IMR-90 (cell line): Measurements from ENCODE around the gene PAN3. TPM values are rescaled to one million over a fixed set of nuclear protein-coding genes. Genes with fewer than 3 reads are reported as not detected.

ENCODE experiments used
- ATAC-seq: fragments of 200-7000 bp; cut with Tn5 transposase; 2 replicates; pipeline ENCODE4 v1.9.1; 2020; ENCODE audit warnings: low read depth, mild to moderate bottlenecking, moderate library complexity
- BruUV-seq: library from RNA; stranded (reverse); fragments of 400-500 nt; replicated peaks from 2 replicates; lab custom pipeline; 2021; lab: Mats Ljungman, UMichigan
- CTCF ChIA-PET: fragments of 300-600 bp; formaldehyde crosslinking; extraction: SDS; loops from one replicate; lab custom pipeline; 2021; ENCODE audit warnings: antibody characterized with exemption; lab: Yijun Ruan, JAX
- POLR2A ChIA-PET: fragments of 300-600 bp; sonication (Branson Sonifier 250); formaldehyde crosslinking; loops from one replicate; lab custom pipeline; 2022; ENCODE audit warnings: antibody characterized with exemption; ENCODE audit not compliant: unreplicated experiment; lab: Charles Lee
- DNase-seq: peaks from one replicate; pipeline ENCODE4 v3.0.0; 2013
- H2AFZ ChIP-seq: replicated peaks from 2 replicates; pipeline ENCODE3; 2013; ENCODE audit warnings: low read length, mild to moderate bottlenecking; ENCODE audit not compliant: poor library complexity
- H2AK5ac ChIP-seq: 2 replicates; pipeline ENCODE4 v1.6.1; 2013; ENCODE audit warnings: low read depth, low read length, inconsistent platforms
- H2AK9ac ChIP-seq: replicated peaks from 2 replicates; pipeline ENCODE3; 2013; ENCODE audit warnings: mild to moderate bottlenecking, low read depth, low read length, moderate library complexity; ENCODE audit not compliant: poor library complexity
- H2BK120ac ChIP-seq: 2 replicates; pipeline ENCODE4 v1.6.1; 2013; ENCODE audit warnings: low read depth, low read length, inconsistent platforms
- H2BK15ac ChIP-seq: 3 replicates; pipeline ENCODE4 v1.6.1; 2013; ENCODE audit warnings: low read depth, low read length, inconsistent platforms
- H2BK20ac ChIP-seq: 2 replicates; pipeline ENCODE4 v1.6.1; 2013; ENCODE audit warnings: low read depth, mild to moderate bottlenecking, inconsistent platforms, low read length, moderate library complexity
- H2BK5ac ChIP-seq: 2 replicates; pipeline ENCODE4 v1.6.1; 2013; ENCODE audit warnings: mild to moderate bottlenecking, low read depth, low read length, inconsistent platforms; ENCODE audit not compliant: poor library complexity, severe bottlenecking
- H3K14ac ChIP-seq: replicated peaks from 2 replicates; pipeline ENCODE4 v1.6.1; 2013; ENCODE audit warnings: low read depth, low read length, inconsistent platforms
- H3K18ac ChIP-seq: 2 replicates; pipeline ENCODE4 v1.6.1; 2013; ENCODE audit warnings: low read depth, low read length, control low read depth
- H3K23ac ChIP-seq: 2 replicates; pipeline ENCODE4 v1.6.1; 2013; ENCODE audit warnings: low read depth, low read length, inconsistent platforms
- H3K27ac ChIP-seq: 2 replicates; pipeline ENCODE4 v1.5.1; 2013; ENCODE audit warnings: mild to moderate bottlenecking, control low read depth, low read length; ENCODE audit not compliant: insufficient read depth
- H3K27me3 ChIP-seq: 2 replicates; pipeline ENCODE4 v1.6.1; 2013; ENCODE audit warnings: low read length; ENCODE audit not compliant: control insufficient read depth, insufficient read depth
- H3K36me3 ChIP-seq: 2 replicates; pipeline ENCODE4 v1.6.1; 2013; ENCODE audit warnings: low read length, mixed read lengths; ENCODE audit not compliant: control insufficient read depth, insufficient read depth
- H3K4ac ChIP-seq: 2 replicates; pipeline ENCODE4 v1.6.1; 2013; ENCODE audit warnings: low read depth, low read length, inconsistent platforms
- H3K4me1 ChIP-seq: 2 replicates; pipeline ENCODE4 v1.6.1; 2013; ENCODE audit warnings: low read length, mixed read lengths; ENCODE audit not compliant: control insufficient read depth, insufficient read depth
- H3K4me2 ChIP-seq: 2 replicates; pipeline ENCODE4 v1.6.1; 2013; ENCODE audit warnings: low read depth, mild to moderate bottlenecking, control low read depth, low read length, moderate library complexity
- H3K4me3 ChIP-seq: 2 replicates; pipeline ENCODE4 v1.5.1; 2013; ENCODE audit warnings: low read depth, mild to moderate bottlenecking, control low read depth, low read length, moderate library complexity; ENCODE audit not compliant: insufficient read depth
- H3K56ac ChIP-seq: 2 replicates; pipeline ENCODE4 v1.6.1; 2013; ENCODE audit warnings: low read length, inconsistent platforms; ENCODE audit not compliant: insufficient read depth; ENCODE audit errors: extremely low read depth
- H3K79me1 ChIP-seq, 2 experiments: 2 replicates each; pipeline ENCODE4 v1.6.1; 2013; ENCODE audit warnings: low read length in 2 of 2, inconsistent platforms in 1 of 2, low read depth in 1 of 2
- H3K9ac ChIP-seq: 2 replicates; pipeline ENCODE4 v1.6.1; 2013; ENCODE audit warnings: low read depth, low read length, control low read depth
- H3K9me1 ChIP-seq: 2 replicates; pipeline ENCODE4 v1.6.1; 2013; ENCODE audit warnings: low read length, inconsistent platforms; ENCODE audit not compliant: insufficient read depth
- H3K9me3 ChIP-seq: 2 replicates; pipeline ENCODE4 v1.6.1; 2013; ENCODE audit warnings: low read length; ENCODE audit not compliant: control insufficient read depth, insufficient read depth
- H4K20me1 ChIP-seq: 2 replicates; pipeline ENCODE4 v1.6.1; 2013; ENCODE audit warnings: low read length, inconsistent platforms; ENCODE audit not compliant: insufficient read depth
- H4K5ac ChIP-seq: 2 replicates; pipeline ENCODE4 v1.6.1; 2013; ENCODE audit warnings: mild to moderate bottlenecking, low read depth, low read length, control low read depth
- H4K8ac ChIP-seq, 2 experiments: 2 replicates each; pipeline ENCODE4 v1.6.1; 2013; ENCODE audit warnings: low read depth in 2 of 2, low read length in 2 of 2, control low read depth in 1 of 2, inconsistent platforms in 1 of 2
- H4K91ac ChIP-seq: 2 replicates; pipeline ENCODE4 v1.6.1; 2013; ENCODE audit warnings: low read depth, low read length, inconsistent platforms; ENCODE audit not compliant: insufficient read depth
- BHLHE40 ChIP-seq: fragments of 150-350 bp; IDR thresholded peaks from 2 replicates; pipeline ENCODE4 v1.6.1; 2016; ENCODE audit warnings: mild to moderate bottlenecking, low read depth, low read length
- CEBPB ChIP-seq: IDR thresholded peaks from 2 replicates; pipeline ENCODE4 v1.6.1; 2012; ENCODE audit warnings: low read depth, low read length, improper control_type of control experiment
- CHD1 ChIP-seq: IDR thresholded peaks from 2 replicates; pipeline ENCODE4 v1.6.1; 2012; ENCODE audit warnings: low read depth, low read length, improper control_type of control experiment
- CTCF ChIP-seq: conservative IDR thresholded peaks from 2 replicates; pipeline ENCODE4 v1.5.1; 2012; ENCODE audit warnings: mild to moderate bottlenecking, low read depth, low read length, improper control_type of control experiment
- ELK1 ChIP-seq: fragments of 150-350 bp; IDR thresholded peaks from 2 replicates; pipeline ENCODE4 v1.6.1; 2016; ENCODE audit warnings: low read depth, mild to moderate bottlenecking, low read length, moderate library complexity, borderline replicate concordance
- FOS ChIP-seq: fragments of 150-350 bp; IDR thresholded peaks from 2 replicates; pipeline ENCODE4 v1.6.1; 2016; ENCODE audit warnings: low read depth, low read length
- MAFK ChIP-seq: IDR thresholded peaks from 2 replicates; pipeline ENCODE4 v1.6.1; 2012; ENCODE audit warnings: low read depth, low read length, improper control_type of control experiment
- MAZ ChIP-seq: IDR thresholded peaks from 2 replicates; pipeline ENCODE4 v1.6.1; 2012; ENCODE audit warnings: low read depth, mild to moderate bottlenecking, low read length, improper control_type of control experiment, moderate library complexity, borderline replicate concordance
- MXI1 ChIP-seq: IDR thresholded peaks from 2 replicates; pipeline ENCODE4 v1.6.1; 2012; ENCODE audit warnings: low read depth, mild to moderate bottlenecking, low read length, moderate library complexity, borderline replicate concordance
- NFE2L2 ChIP-seq: fragments of 150-350 bp; IDR thresholded peaks from 2 replicates; pipeline ENCODE4 v1.6.1; 2016; ENCODE audit warnings: low read depth, mild to moderate bottlenecking, low read length
- POLR2A ChIP-seq: IDR thresholded peaks from 2 replicates; pipeline ENCODE4 v1.6.1; 2012; ENCODE audit warnings: mild to moderate bottlenecking, low read depth, low read length
- RAD21 ChIP-seq: IDR thresholded peaks from 2 replicates; pipeline ENCODE4 v1.6.1; 2012; ENCODE audit warnings: low read length, improper control_type of control experiment
- RCOR1 ChIP-seq: IDR thresholded peaks from 2 replicates; pipeline ENCODE4 v1.6.1; 2012; ENCODE audit warnings: mild to moderate bottlenecking, low read length, improper control_type of control experiment; ENCODE audit not compliant: insufficient replicate concordance
- RFX5 ChIP-seq: IDR thresholded peaks from 2 replicates; pipeline ENCODE4 v1.8.0; 2012; ENCODE audit warnings: low read depth, mild to moderate bottlenecking, low read length, moderate library complexity
- SMC3 ChIP-seq: fragments of 150-350 bp; IDR thresholded peaks from 2 replicates; pipeline ENCODE4 v1.6.1; 2016; ENCODE audit warnings: low read depth, mild to moderate bottlenecking, antibody characterized with exemption, low read length, moderate library complexity
- USF2 ChIP-seq: fragments of 150-350 bp; IDR thresholded peaks from 2 replicates; pipeline ENCODE4 v1.6.1; 2017; ENCODE audit warnings: mild to moderate bottlenecking, antibody characterized with exemption, low read length, low read depth
- WGBS, 2 experiments: methylation state at CpG; one replicate each; pipeline versions ENCODE4 v1.1.5 to v1.1.7; 2013; ENCODE audit warnings: missing lambda C conversion rate in 2 of 2; ENCODE audit not compliant: insufficient read length in 1 of 2; ENCODE audit errors: extremely low coverage in 2 of 2; 5-methylcytosine and 5-hydroxymethylcytosine counted together
- dilution Hi-C: fragments of 300-500 bp; cut with HindIII; formaldehyde crosslinking; loops from one replicate; pipeline ENCODE4 v1.14.3; 2018; ENCODE audit warnings: low sequenced_read_pairs; ENCODE audit not compliant: unreplicated experiment
- in situ Hi-C: fragments of 300-500 bp; cut with MboI; formaldehyde crosslinking; loops from 3 replicates; pipeline ENCODE4 v1.14.3; 2019; ENCODE audit warnings: low sequenced_read_pairs, inconsistent platforms, mixed read lengths
- intact Hi-C: fragments of 100-400 bp; cut with micrococcal nuclease; formaldehyde crosslinking; loops from 2 replicates; pipeline ENCODE4 v1.10.0; 2022
- polyA plus RNA-seq, 3 experiments: library from polyadenylated mRNA; depleted of rRNA; stranded (reverse); fragments of >200 nt; gene quantifications; 2 replicates each; pipeline ENCODE4 v1.2.3, GENCODE V29; 2012; ENCODE audit warnings: low replicate concordance in 1 of 3
- total RNA-seq: library from RNA; depleted of rRNA; stranded (reverse); fragments of >200 nt; gene quantifications from 2 replicates; pipeline ENCODE4 v1.2.3, GENCODE V29; 2012

The PAN3 gene
- total and polyA plus RNA-seq, 2 of the 4 experiments (the other 2 are of a cell fraction) = 6.6 to 15.1 TPM

GRCh38 chr13:28099396-28100149 is 38.8 kb upstream of the PAN3 start:
- Histone ChIP-seq H3K9me3 (peaks cover 8% of the 10 kb centered on the region), H2BK20ac (no peak overlapping the region), H3K4me3 (peak overlapping the region; percentile 36; the same call in 1 of the 2 replicates), H3K4me2 (peak overlapping the region; percentile 79), H2BK15ac (no peak overlapping the region), H3K9me1 (no peaks in the 10 kb centered on the region), H3K4me1 (peaks cover 2% of the 10 kb centered on the region; the same call in 1 of the 2 replicates), H3K27me3 (peaks cover 54% of the 10 kb centered on the region), H3K56ac (no peak overlapping the region), H4K20me1 (no peaks in the 10 kb centered on the region), H2AFZ (peak overlapping the region; percentile 84), H3K79me1 (no peaks in the 10 kb centered on the region), H2BK5ac (no peak overlapping the region), H4K91ac (no peak overlapping the region), H3K4ac (no peak overlapping the region), H3K23ac (no peak overlapping the region), H3K18ac (no peak overlapping the region), H3K9ac (no peak overlapping the region), H2BK120ac (no peak overlapping the region), H2AK5ac (no peak overlapping the region), H3K14ac (no peak overlapping the region), H4K8ac (no peak overlapping the region), H3K27ac (no peak overlapping the region), H4K5ac (no peak overlapping the region), H3K36me3 (no peaks in the 10 kb centered on the region), H2AK9ac (no peak overlapping the region)
- CTCF ChIA-PET = no interaction called here
- intact Hi-C loops = no loop called here
- in situ Hi-C loops = no loop called here
- DNase-seq (no peak), ATAC-seq (no peak)
- dilution Hi-C loops = no loop called here
- TF ChIP-seq CTCF (no peak), MAZ (no peak), NFE2L2 (no peak), RCOR1 (no peak), CEBPB (no peak), BHLHE40 (no peak), CHD1 (no peak), FOS (no peak), ELK1 (no peak), RAD21 (no peak), RFX5 (no peak), MXI1 (no peak), MAFK (no peak), SMC3 (no peak), USF2 (no peak), POLR2A (no peak)
- no CpG with 5 or more reads among the region's 35 CpGs for WGBS, 2 experiments
- POLR2A ChIA-PET = no interaction called here
- no TSS peak for BruUV-seq
